ENCODE measurements around the gene MS4A8.
"Not testable (repeated sequence)": the region's sequence is repeated elsewhere in the genome, so short reads cannot be mapped to it uniquely, and the experiment has no call there.

Gene MS4A8

GRCh38 chr11:60731586-60731985, 32.2 kb downstream of the MS4A8 start:
- no peak for DNase-seq

DNA sequence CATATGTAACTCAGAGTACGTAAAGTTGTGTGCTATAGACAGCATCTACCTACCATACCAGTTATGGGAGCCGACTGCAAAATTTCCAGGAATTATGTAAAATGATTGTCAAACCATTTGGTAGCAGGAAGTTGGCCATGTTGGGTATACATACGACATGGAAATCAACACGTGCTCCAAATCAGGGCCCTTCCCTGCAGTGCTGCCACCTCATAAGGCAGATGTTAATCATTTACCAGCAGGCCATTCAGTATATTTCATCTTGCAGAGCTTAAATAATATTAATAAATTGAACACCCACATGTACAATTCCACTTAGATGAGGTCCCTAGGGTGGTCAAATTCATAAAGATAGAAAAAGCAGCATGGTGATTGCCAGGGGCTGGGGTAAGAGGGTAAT, 34.9 kb downstream of the MS4A8 start:
- no peak for DNase-seq

GRCh38 chr11:60739114-60739513, 39.7 kb downstream of the MS4A8 start:
- no peak for DNase-seq

DNA sequence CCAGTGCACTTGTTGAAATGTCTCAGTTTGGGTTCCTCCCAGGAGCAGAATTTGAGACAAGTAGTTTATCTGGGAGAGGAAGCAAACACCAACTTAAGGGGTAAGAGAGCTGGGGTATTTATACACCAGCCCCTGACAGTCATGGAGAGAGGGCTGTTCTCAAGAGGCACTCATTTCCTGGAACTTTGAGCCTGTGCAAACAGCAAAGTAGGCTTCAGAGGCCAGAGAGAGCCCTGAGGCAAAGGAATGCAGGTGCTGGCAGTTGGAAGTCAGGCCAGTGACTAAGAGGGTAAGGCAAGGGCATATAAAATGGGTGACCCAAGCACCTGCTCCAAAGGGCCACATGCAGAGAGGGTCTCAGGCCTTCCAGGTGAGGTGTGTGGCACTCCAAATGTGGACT, 41.2 kb downstream of the MS4A8 start:
- DNase-seq, result no peak

DNA sequence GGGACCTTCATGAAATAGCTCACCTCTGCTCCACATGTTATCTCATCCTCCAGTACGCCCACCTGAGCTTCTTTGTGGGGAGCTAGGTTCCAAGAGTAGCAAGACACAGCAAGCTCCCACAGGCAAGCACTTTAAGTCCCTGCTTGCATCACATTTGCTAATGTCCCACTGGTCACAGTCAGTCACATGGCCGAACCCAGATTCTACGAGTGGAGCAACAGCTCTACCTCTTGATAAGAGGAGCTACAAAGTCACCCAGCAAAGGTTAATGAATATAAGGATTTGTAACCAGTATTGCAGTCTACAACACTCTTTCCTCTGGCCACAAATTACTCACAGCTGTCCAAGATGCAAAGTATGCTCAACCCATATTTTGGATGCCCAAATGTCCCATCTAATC, 42.0 kb downstream of the MS4A8 start:
- DNase-seq, result no peak

DNA sequence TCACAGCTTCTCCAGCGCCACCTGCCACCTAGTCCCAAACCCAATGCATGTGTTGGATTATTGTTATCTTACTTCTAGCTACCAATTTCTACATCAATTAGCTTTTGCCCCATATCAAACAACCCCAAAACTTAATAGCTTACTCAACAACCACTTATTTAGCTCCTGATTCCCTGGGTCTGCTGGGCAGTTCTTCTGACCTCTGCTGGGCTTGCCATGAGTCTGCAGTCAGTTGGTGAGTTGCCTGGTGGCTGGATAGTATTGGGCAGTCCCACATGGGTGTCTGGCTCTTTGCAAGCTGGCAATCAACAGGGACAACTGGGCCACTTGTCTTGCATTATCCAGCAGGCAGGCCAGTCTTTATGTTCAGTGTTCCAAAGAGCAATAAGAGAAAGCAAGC, 43.6 kb downstream of the MS4A8 start:
- DNase-seq, result no peak

DNA sequence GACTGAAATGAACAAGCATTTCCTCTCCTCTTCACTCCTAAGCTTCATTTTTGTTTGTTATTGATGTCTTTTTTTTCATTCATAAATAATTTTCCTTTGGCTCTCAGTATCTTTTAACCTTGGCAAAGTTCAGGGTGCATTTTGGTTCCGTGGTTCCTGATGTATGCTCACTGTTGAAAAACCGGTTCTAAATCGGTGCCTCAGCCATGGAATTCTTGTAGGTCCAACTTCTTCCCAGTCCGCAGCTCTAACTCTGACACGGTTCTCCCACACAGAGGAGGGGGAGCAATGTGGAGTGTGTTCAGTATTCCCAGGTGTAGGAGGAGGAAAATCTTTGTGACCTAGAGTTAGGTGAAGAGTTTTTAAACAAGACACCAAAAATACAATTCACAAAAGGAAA, 44.7 kb downstream of the MS4A8 start:
- no peak for DNase-seq

DNA sequence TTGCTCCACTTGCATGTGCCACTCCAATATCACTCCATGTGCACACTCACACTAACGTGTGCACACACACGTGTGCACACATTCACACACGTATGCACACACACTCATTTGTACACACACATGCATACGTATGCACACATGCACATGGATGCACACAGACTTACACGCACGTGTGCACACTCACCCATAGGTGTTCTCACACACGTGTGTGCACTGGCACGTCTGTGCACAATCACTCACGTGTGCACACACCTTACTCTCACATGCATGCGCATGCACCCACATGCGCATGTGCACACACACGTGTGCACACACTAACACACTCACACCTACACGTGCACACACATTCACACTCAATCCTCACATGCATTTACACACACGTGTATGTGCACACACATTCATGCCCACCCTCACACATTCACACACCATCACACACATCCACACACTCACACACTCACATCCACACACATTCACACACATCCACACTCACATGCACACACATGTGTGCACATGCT, 48.0 kb downstream of the MS4A8 start:
- no peak for DNase-seq

- DNase-seq, result no peak
Measured at GRCh38 chr11:60748225-60748624, 48.8 kb downstream of the MS4A8 start.

- DNase-seq, result no peak
Measured at GRCh38 chr11:60748821-60749220, 49.4 kb downstream of the MS4A8 start.

- no peak for DNase-seq
Measured at GRCh38 chr11:60750911-60751310, 51.5 kb downstream of the MS4A8 start.

DNA sequence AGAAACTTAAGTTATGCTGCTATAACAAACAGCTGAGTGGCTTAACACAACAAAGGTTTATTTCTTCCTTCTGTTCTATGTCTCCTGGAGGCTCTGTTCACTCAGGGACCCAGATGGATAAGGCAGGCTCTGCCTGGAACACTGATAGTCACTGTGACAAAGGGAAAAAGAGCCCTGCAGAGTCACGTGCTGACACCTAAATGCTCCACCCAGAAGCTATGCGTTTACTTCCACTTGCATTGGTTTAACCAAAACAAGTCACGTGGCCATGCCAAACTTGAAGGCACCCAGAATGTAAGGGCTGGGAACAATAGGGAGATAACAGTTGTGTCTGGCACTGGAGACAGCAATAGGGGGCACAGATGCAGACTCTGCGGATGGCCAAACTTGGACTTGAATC, 53.9 kb downstream of the MS4A8 start:
- no peak for DNase-seq

DNA sequence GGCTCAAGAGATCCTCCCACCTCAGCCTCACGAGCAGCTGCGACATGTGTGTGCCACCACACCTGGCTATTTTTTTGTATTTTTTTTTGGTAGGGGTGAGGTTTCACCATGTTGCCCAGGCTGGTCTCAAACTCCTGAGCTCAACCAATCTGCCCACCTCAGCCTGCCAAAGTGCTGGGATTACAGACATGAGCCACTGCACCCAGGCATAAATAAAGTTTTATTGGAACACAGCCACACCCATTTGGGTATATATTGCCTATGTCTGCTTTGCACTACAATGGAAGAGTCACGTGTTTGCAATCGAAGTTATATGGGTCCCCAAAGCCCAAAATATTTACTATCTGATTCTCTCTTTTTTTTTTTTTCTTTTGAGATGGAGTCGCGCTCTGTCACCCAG, 55.5 kb downstream of the MS4A8 start:
- no peak for DNase-seq

GRCh38 chr11:60756307-60757032, 57.1 kb downstream of the MS4A8 start, which contains the start of gene MS4A15:
MS4A15 (plus strand) TSS chr11:60756867; CDS start chr11:60763734, 6,867 bp downstream.
- DNase-seq, result peak; percentile 49

GRCh38 chr11:60757231-60757800, 57.9 kb downstream of the MS4A8 start:
- no peak for DNase-seq

DNA sequence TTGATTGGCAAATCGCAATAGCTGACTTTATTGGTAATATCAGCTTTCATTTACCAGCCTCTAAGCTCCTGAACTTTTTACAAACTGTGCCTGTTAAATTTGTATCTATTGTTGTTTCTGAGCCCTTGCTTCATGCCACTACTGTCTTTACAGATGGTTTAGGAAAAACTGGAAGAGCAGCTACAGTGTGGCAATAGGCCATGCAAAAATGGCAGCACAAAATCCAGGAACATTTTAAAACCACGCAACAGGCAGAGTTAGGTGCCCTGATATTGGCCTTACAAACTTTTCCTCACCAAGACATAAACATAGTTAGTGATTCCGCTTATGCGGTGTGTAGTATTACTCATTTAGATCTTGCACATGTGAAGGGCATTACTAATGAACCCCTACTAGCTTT, 59.3 kb downstream of the MS4A8 start:
- not testable (repeated sequence) for DNase-seq

- not testable (repeated sequence) for DNase-seq
Measured at GRCh38 chr11:60759438-60760225, 60.2 kb downstream of the MS4A8 start.

- no peak for DNase-seq
Measured at GRCh38 chr11:60761436-60762190, 62.2 kb downstream of the MS4A8 start.

- peak; percentile 10 for DNase-seq
Measured at GRCh38 chr11:60762851-60763691, 63.7 kb downstream of the MS4A8 start.

DNA sequence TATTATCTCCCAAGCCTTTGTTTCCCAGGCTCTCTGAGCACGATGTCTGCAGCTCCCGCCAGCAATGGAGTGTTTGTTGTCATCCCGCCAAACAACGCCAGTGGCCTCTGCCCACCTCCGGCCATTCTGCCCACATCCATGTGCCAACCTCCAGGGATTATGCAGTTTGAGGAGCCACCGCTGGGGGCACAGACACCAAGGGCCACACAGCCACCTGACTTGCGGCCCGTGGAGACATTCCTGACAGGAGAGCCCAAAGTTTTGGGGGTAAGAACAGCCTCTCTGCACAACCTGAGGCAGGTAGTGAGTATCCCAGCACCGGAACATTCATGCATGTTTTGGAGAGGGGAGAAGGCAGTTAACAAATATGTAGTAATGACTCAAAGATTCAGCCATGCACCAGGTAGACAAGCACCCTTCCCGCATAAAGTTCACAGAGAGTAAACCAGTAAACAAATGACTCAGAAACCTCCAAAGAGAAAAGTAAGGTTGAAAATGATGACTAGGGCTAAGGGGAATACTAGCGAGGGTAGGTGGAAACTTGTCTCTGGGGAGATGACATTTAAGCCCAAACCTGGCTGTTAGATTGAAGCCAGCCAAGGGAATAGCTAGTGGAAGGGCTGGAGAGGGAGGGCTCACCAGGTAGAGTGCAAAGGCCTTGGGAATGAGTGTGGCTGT, 64.4 kb downstream of the MS4A8 start:
- peak; percentile 5 for DNase-seq

DNA sequence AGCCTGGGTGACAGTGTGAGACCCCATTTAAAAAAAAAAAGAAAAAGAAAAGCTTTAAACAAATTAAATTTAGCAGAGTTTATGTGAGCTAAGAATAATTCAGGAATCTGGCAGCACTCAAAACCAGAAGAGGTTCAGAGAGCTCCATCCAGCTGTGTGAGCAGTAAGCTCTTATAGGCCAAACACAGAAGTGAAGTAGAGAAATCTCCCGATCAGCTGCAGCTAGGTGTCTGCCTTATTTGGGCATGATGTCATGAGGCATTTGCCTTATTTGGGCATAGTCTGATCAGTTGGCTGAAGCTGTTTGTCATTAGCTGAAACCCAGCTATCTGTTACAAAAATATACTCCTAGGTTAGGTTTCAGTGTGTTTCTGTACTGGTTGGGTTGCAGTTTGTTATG, 65.5 kb downstream of the MS4A8 start:
- DNase-seq, result no peak

All from activated CD4-positive, alpha-beta T cell treated with anti-CD3 and anti-CD28 coated beads, Interleukin-2, Interleukin-6, amounts not matched to agents 100 ng/mL and 50 ng/mL, durations not matched to agents 16 hours and 8 hours (primary cell).